ENCODE measurements around the gene ZNF678. TPM values are rescaled to one million over a fixed set of nuclear protein-coding genes. Genes with fewer than 3 reads are reported as not detected.

Gene ZNF678
- total RNA-seq, 2 experiments from 2014 or later, result 2.8 to 2.9 TPM

GRCh38 chr1:227546059-227546458 lies 17.3 kb upstream of the ZNF678 start:
- H3K27ac ChIP-seq (ENCODE audit: low read depth in 1 of 2, low read length in 2 of 2), result no peak overlapping the region
- peaks cover 19% of the 10 kb centered on the region for H3K4me1 ChIP-seq (ENCODE audit: insufficient read depth, low read length)
- DNase-seq, result no peak
- ChIA-PET POLR2A (no interaction called here), CTCF (no interaction called here)
- Mint-ChIP-seq H3K27me3 (peaks cover 8% of the 10 kb centered on the region), H3K4me1 (ENCODE audit: low read depth) (peaks cover 6% of the 10 kb centered on the region), H3K9me3 (no peaks in the 10 kb centered on the region), H3K36me3 (ENCODE audit: low read depth) (peaks cover 4% of the 10 kb centered on the region), H3K27ac (no peak overlapping the region), H3K4me3 (no peak overlapping the region)
- TF ChIP-seq, protein P1, sequence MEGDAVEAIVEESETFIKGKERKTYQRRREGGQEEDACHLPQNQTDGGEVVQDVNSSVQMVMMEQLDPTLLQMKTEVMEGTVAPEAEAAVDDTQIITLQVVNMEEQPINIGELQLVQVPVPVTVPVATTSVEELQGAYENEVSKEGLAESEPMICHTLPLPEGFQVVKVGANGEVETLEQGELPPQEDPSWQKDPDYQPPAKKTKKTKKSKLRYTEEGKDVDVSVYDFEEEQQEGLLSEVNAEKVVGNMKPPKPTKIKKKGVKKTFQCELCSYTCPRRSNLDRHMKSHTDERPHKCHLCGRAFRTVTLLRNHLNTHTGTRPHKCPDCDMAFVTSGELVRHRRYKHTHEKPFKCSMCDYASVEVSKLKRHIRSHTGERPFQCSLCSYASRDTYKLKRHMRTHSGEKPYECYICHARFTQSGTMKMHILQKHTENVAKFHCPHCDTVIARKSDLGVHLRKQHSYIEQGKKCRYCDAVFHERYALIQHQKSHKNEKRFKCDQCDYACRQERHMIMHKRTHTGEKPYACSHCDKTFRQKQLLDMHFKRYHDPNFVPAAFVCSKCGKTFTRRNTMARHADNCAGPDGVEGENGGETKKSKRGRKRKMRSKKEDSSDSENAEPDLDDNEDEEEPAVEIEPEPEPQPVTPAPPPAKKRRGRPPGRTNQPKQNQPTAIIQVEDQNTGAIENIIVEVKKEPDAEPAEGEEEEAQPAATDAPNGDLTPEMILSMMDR (IDR thresholded peaks at IDR 0.05), result no peak
- H3K9me3 ChIP-seq (ENCODE audit: control insufficient read depth in 1 of 2, insufficient read depth in 1 of 2, low read length in 2 of 2), result peaks cover 0 to 3% of the 10 kb centered on the region in 2 experiments
- intact Hi-C loops (cut with DNase I, micrococcal nuclease), result loop anchor here in 1 of 2 experiments (10.0 kb wide), 1 partner anchor 631 kb away; no protein-coding TSS in a partner anchor
- ATAC-seq (ENCODE audit: poor library complexity), result no peak
- H3K27me3 ChIP-seq (ENCODE audit: control insufficient read depth in 1 of 2, insufficient read depth in 2 of 2, low read length in 2 of 2), result no peaks in the 10 kb centered on the region
- no peak overlapping the region for H3K4me3 ChIP-seq (ENCODE audit: low read length)
- H3K36me3 ChIP-seq (ENCODE audit: insufficient read depth, low read length), result no peaks in the 10 kb centered on the region

- H3K4me1 Mint-ChIP-seq (ENCODE audit: low read depth), result peaks cover 6% of the 10 kb centered on the region
- TF ChIP-seq, protein P1 (IDR thresholded peaks at IDR 0.05), result no peak
- no peak overlapping the region for H3K27ac ChIP-seq (ENCODE audit: low read depth in 1 of 2, low read length in 2 of 2)
- POLR2A ChIA-PET, result no interaction called here
- H3K36me3 Mint-ChIP-seq (ENCODE audit: low read depth), result peaks cover 8% of the 10 kb centered on the region
- H3K27ac Mint-ChIP-seq, result no peak overlapping the region
- peaks cover 11% of the 10 kb centered on the region for H3K27me3 Mint-ChIP-seq
- H3K4me1 ChIP-seq (ENCODE audit: insufficient read depth, low read length), result peaks cover 16% of the 10 kb centered on the region
- DNase-seq (no peak), ATAC-seq (ENCODE audit: poor library complexity) (no peak)
- H3K36me3 ChIP-seq (ENCODE audit: insufficient read depth, low read length), result no peaks in the 10 kb centered on the region
- H3K9me3 Mint-ChIP-seq, result peaks cover 2% of the 10 kb centered on the region
- no peak overlapping the region for H3K4me3 ChIP-seq (ENCODE audit: low read length)
- peaks cover under 1 to 3% of the 10 kb centered on the region in 2 experiments for H3K9me3 ChIP-seq (ENCODE audit: control insufficient read depth in 1 of 2, insufficient read depth in 1 of 2, low read length in 2 of 2)
- CTCF ChIA-PET, result no interaction called here
- H3K4me3 Mint-ChIP-seq, result no peak overlapping the region
- H3K27me3 ChIP-seq (ENCODE audit: control insufficient read depth in 1 of 2, insufficient read depth in 2 of 2, low read length in 2 of 2), result peaks cover 0 to 1% of the 10 kb centered on the region in 2 experiments
- intact Hi-C loops (cut with DNase I, micrococcal nuclease), result loop anchor here in 1 of 2 experiments (10.0 kb wide), 1 partner anchor 632 kb away; no protein-coding TSS in a partner anchor
Measured at GRCh38 chr1:227546598-227547309, 16.6 kb upstream of the ZNF678 start.

- peaks cover 0 to 2% of the 10 kb centered on the region in 2 experiments for H3K27me3 ChIP-seq (ENCODE audit: control insufficient read depth in 1 of 2, insufficient read depth in 2 of 2, low read length in 2 of 2)
- POLR2A ChIA-PET, result interaction anchor here (0.7 kb wide), 1 partner anchor 16 kb away, joined by 3 read pairs; the partner anchor contains the start of gene ZNF678
- Mint-ChIP-seq H3K4me1 (ENCODE audit: low read depth) (peaks cover 6% of the 10 kb centered on the region), H3K4me3 (no peak overlapping the region), H3K27me3 (peaks cover 15% of the 10 kb centered on the region), H3K27ac (no peak overlapping the region), H3K36me3 (ENCODE audit: low read depth) (peaks cover 8% of the 10 kb centered on the region), H3K9me3 (peaks cover 6% of the 10 kb centered on the region)
- H3K4me1 ChIP-seq (ENCODE audit: insufficient read depth, low read length), result peaks cover 12% of the 10 kb centered on the region
- intact Hi-C loops (cut with DNase I, micrococcal nuclease), result loop anchor here in 1 of 2 experiments (10.0 kb wide), 1 partner anchor 633 kb away; no protein-coding TSS in a partner anchor
- H3K27ac ChIP-seq (ENCODE audit: low read depth in 1 of 2, low read length in 2 of 2), result no peak overlapping the region
- H3K4me3 ChIP-seq (ENCODE audit: low read length), result no peak overlapping the region
- TF ChIP-seq, protein P1 (IDR thresholded peaks at IDR 0.05), result no peak
- ATAC-seq (ENCODE audit: poor library complexity) (no peak), DNase-seq (no peak)
- H3K9me3 ChIP-seq (ENCODE audit: control insufficient read depth in 1 of 2, insufficient read depth in 1 of 2, low read length in 2 of 2), result peaks cover 3 to 4% of the 10 kb centered on the region in 2 experiments
- CTCF ChIA-PET, result no interaction called here
- H3K36me3 ChIP-seq (ENCODE audit: insufficient read depth, low read length), result no peaks in the 10 kb centered on the region
Measured at GRCh38 chr1:227547310-227548118, 15.8 kb upstream of the ZNF678 start.
